Smooth muscle cell (in vitro differentiated cells): ENCODE measurements around the gene DAGLA. TPM values are rescaled to one million over a fixed set of nuclear protein-coding genes. Genes with fewer than 3 reads are reported as not detected.
"Not testable (repeated sequence)": the region's sequence is repeated elsewhere in the genome, so short reads cannot be mapped to it uniquely, and the experiment has no call there.

Experiments used
- DNase-seq: peaks from one replicate; lab custom pipeline; 2025; ENCODE audit not compliant: unreplicated experiment; lab: John Stamatoyannopoulos, UW
- H2AFZ ChIP-seq: fragments of 200-600 bp; sonication (generic); 2 replicates; pipeline ENCODE4 v1.6.0; 2016; ENCODE audit warnings: antibody characterized with exemption, low read depth, mild to moderate bottlenecking
- H3F3A ChIP-seq: fragments of 200-600 bp; sonication (generic); 2 replicates; pipeline ENCODE4 v1.6.0; 2017; ENCODE audit warnings: antibody characterized with exemption, low read depth
- H3K27ac ChIP-seq: fragments of 200-600 bp; sonication (generic); 2 replicates; pipeline ENCODE4 v1.5.1; 2016; ENCODE audit warnings: low read depth, mild to moderate bottlenecking
- H3K27me3 ChIP-seq: fragments of 200-600 bp; sonication (generic); 2 replicates; pipeline ENCODE4 v1.6.1; 2016; ENCODE audit warnings: low read depth, mild to moderate bottlenecking
- H3K36me3 ChIP-seq: fragments of 200-600 bp; sonication (generic); 2 replicates; pipeline ENCODE4 v1.5.1; 2016; ENCODE audit warnings: low read depth
- H3K4me1 ChIP-seq: fragments of 200-600 bp; sonication (generic); 2 replicates; pipeline ENCODE4 v1.5.1; 2016; ENCODE audit warnings: low read depth
- H3K4me2 ChIP-seq: fragments of 200-600 bp; sonication (generic); 2 replicates; pipeline ENCODE4 v1.6.0; 2016; ENCODE audit warnings: mild to moderate bottlenecking
- H3K4me3 ChIP-seq: fragments of 200-600 bp; sonication (generic); 2 replicates; pipeline ENCODE4 v1.5.1; 2016; ENCODE audit warnings: mild to moderate bottlenecking
- H3K79me2 ChIP-seq: fragments of 200-600 bp; sonication (generic); 2 replicates; pipeline ENCODE4 v1.6.0; 2016; ENCODE audit warnings: low read depth, mild to moderate bottlenecking
- H3K9ac ChIP-seq: fragments of 200-600 bp; sonication (generic); 2 replicates; pipeline ENCODE4 v1.6.0; 2016; ENCODE audit warnings: low read depth
- H3K9me3 ChIP-seq: fragments of 200-600 bp; sonication (generic); replicated peaks from 2 replicates; pipeline ENCODE4 v1.5.1; 2016; ENCODE audit warnings: low read depth
- H4K20me1 ChIP-seq: fragments of 200-600 bp; sonication (generic); 2 replicates; pipeline ENCODE4 v1.6.0; 2016; ENCODE audit warnings: low read depth
- WGBS: methylation state at CpG from one replicate; pipeline ENCODE4 v1.1.7; 2016; ENCODE audit warnings: low lambda C conversion rate; 5-methylcytosine and 5-hydroxymethylcytosine counted together
- polyA plus RNA-seq: library from polyadenylated mRNA; unstranded; fragments of >200 nt; fragmentation: Nextera tagmentation; extraction: Ambion mirVana; gene quantifications from 2 replicates; pipeline ENCODE4 v1.2.1, GENCODE V29; 2016
- total RNA-seq: library from RNA; depleted of rRNA; stranded (reverse); fragments of >200 nt; gene quantifications from 2 replicates; pipeline ENCODE4 v1.2.3, GENCODE V29; 2014
- TF ChIP-seq, protein P1 (sequence below): fragments of 200-600 bp; sonication (generic); IDR thresholded peaks from 2 replicates; pipeline ENCODE4 v1.5.1; 2017; ENCODE audit warnings: borderline replicate concordance, mild to moderate bottlenecking, antibody characterized with exemption; ENCODE audit not compliant: insufficient read depth, poor library complexity, severe bottlenecking

The DAGLA gene
- total and polyA plus RNA-seq, 2 experiments from 2014 or later: 1.3 to 3.9 TPM

DNA sequence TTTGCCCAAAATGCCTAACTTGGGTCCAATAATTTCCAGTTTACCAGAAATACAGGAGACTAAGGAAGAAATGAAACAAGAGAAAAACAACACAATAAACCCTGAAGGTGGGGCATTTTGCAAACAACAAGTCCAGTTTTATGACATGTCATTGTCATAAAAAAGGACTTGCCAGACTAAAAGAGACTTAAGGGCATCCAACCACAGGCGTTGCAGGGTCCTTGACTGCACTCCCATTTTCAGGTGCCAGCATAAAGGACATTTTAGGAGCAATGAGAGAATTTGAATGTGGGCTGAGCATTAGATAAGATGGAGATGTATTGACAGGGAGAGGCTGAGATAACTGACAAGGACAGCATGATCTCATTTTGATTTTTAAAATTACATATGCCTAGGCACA is 28.1 kb upstream of the DAGLA start:
- 82% methylated on average over 1 of the region's 1 CpG for WGBS

DNA sequence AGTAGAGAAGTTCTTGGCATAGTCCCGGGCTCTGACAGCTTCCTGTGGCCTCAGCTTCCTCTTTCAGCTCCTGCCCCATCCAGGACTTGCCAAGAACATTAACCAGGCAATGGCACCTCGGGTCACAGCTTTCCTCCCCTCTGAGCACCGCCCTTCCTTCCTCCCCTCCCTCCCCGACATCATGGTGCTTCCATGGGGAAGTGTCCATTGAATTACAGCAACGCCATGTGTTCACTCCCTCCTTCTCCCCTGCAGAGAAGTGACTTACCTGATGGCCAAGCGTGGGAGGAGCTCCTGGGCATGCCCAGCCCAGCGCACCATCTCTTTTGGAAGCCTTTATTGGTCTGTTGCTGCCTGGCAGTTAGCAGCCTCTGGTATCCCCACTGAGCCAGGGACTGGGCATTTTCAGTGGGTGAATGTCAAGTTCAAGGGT is 25.8 kb upstream of the DAGLA start:
- Histone ChIP-seq H4K20me1 (no peaks in the 10 kb centered on the region), H3F3A (no peaks in the 10 kb centered on the region), H3K36me3 (no peaks in the 10 kb centered on the region), H3K9me3 (no peaks in the 10 kb centered on the region), H3K9ac (no peak overlapping the region), H2AFZ (no peak overlapping the region), H3K79me2 (no peaks in the 10 kb centered on the region), H3K4me1 (no peaks in the 10 kb centered on the region), H3K4me2 (no peak overlapping the region), H3K27ac (no peak overlapping the region), H3K27me3 (peaks cover 15% of the 10 kb centered on the region), H3K4me3 (no peak overlapping the region)
- no peak for DNase-seq
- TF ChIP-seq, protein P1, sequence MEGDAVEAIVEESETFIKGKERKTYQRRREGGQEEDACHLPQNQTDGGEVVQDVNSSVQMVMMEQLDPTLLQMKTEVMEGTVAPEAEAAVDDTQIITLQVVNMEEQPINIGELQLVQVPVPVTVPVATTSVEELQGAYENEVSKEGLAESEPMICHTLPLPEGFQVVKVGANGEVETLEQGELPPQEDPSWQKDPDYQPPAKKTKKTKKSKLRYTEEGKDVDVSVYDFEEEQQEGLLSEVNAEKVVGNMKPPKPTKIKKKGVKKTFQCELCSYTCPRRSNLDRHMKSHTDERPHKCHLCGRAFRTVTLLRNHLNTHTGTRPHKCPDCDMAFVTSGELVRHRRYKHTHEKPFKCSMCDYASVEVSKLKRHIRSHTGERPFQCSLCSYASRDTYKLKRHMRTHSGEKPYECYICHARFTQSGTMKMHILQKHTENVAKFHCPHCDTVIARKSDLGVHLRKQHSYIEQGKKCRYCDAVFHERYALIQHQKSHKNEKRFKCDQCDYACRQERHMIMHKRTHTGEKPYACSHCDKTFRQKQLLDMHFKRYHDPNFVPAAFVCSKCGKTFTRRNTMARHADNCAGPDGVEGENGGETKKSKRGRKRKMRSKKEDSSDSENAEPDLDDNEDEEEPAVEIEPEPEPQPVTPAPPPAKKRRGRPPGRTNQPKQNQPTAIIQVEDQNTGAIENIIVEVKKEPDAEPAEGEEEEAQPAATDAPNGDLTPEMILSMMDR: no peak
- 69% methylated on average over 7 of the region's 7 CpGs for WGBS

More for the DNA sequence above, 28.1 kb upstream of the DAGLA start:
- H2AFZ ChIP-seq: no peak overlapping the region
- H3K4me1 ChIP-seq: no peaks in the 10 kb centered on the region
- no peak overlapping the region for H3K4me2 ChIP-seq
- H3K4me3 ChIP-seq: no peak overlapping the region
- H3K9ac ChIP-seq: no peak overlapping the region
- no peaks in the 10 kb centered on the region for H3K36me3 ChIP-seq
- TF ChIP-seq, protein P1: no peak
- no peak for DNase-seq
- H3F3A ChIP-seq: no peaks in the 10 kb centered on the region
- H3K9me3 ChIP-seq: no peaks in the 10 kb centered on the region
- H3K79me2 ChIP-seq: no peaks in the 10 kb centered on the region
- no peaks in the 10 kb centered on the region for H4K20me1 ChIP-seq
- peaks cover 15% of the 10 kb centered on the region for H3K27me3 ChIP-seq
- no peak overlapping the region for H3K27ac ChIP-seq

DNA sequence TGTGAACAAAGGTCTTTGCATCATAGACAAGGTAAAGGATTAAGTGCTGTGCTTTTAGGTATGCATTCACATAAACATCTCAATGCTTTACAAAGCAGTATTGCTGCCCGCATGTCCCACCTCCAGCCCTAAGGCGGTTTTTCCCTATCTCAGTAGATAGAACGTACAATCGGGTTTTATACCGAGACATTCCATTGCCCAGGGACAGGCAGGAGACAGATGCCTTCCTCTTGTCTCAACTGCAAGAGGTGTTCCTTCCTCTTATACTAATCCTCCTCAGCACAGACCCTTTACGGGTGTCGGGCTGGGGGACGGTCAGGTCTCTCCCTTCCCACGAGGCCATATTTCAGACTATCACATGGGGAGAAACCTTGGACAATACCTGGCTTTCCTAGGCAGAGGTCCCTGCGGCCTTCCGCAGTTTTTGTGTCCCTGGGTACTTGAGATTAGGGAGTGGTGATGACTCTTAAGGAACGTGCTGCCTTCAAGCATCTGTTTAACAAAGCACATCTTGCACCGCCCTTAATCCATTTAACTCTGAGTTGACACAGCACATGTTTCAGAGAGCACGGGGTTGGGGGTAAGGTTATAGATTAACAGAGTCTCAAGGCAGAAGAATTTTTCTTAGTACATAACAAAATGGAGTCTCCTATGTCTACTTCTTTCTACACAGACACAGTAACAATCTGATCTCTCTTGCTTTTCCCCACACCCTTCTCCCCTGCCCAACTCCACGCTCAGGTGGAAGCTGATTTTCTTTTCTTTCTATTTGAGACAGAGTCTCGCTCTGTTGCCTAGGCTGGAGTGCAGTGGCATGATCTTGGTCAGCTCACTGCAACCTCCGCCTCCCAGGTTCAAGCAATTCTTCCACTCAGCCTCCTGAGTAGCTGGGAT is 24.7 kb upstream of the DAGLA start:
- H3K4me1 ChIP-seq, H3K79me2 ChIP-seq: not testable (repeated sequence)
- WGBS: 55% methylated on average over 15 of the region's 17 CpGs

DNA sequence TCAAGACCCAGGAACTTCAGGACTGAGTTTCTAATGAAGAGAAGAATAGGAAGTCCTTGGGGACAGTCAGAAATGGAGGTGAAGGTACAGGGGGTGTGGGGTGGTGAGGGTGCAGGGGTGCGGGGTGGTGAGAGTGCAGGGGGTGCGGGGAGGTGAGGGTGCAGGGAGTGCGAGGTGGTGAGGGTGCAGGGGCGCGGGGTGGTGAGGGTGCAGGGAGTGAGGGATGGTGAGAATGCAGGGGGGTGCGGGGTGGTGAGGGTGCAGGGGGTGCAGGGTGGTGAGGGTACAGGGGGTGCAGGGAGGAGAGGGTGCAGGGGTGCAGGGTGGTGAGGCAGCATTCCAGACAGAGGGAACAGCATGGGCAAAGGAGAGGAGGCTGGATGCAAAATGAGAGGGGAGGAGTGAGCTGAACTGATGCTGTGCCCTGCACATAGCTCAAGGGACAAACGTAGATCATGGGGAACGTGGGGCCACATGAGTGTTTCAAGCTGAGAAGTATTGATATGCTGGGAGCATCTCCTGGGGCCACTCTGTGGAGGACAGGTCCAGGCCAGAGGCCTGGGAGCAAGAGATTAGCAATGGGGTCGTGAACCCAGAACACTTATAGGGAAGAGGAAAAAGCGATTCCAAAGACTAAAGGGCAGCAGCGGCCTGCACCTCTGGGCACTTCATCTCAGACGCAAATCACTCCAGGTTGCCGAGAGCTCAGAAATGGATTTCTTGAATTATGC is 23.7 kb upstream of the DAGLA start:
- Histone ChIP-seq H2AFZ (no peak overlapping the region), H3K4me3 (no peak overlapping the region), H3K9me3 (no peaks in the 10 kb centered on the region), H3K4me2 (no peak overlapping the region), H3K36me3 (no peaks in the 10 kb centered on the region), H3K27me3 (peaks cover 15% of the 10 kb centered on the region), H3K79me2 (no peaks in the 10 kb centered on the region), H4K20me1 (no peaks in the 10 kb centered on the region), H3F3A (no peaks in the 10 kb centered on the region), H3K9ac (no peak overlapping the region), H3K27ac (no peak overlapping the region), H3K4me1 (no peaks in the 10 kb centered on the region)
- TF ChIP-seq, protein P1: no peak
- 87% methylated on average over 8 of the region's 13 CpGs for WGBS
- no peak for DNase-seq

More for the DNA sequence above, 24.7 kb upstream of the DAGLA start:
- peaks cover 15% of the 10 kb centered on the region for H3K27me3 ChIP-seq
- not testable (repeated sequence) for H3K9ac ChIP-seq, DNase-seq, H2AFZ ChIP-seq, H3K4me3 ChIP-seq, H4K20me1 ChIP-seq, H3K4me2 ChIP-seq, H3K36me3 ChIP-seq, H3K27ac ChIP-seq, H3F3A ChIP-seq, H3K9me3 ChIP-seq
